MM.1S (cell line): Measurements from ENCODE around the gene TFEC.
A peak's percentile ranks its signal among the peaks of the same experiment; 100 is the strongest.

Experiments used
- DNase-seq: peaks from one replicate; pipeline ENCODE4 v3.0.0-alpha.2; 2015
- H2AFZ ChIP-seq: fragments of 300-600 bp; sonication (generic); 2 replicates; pipeline ENCODE4 v1.6.0; 2016; ENCODE audit warnings: antibody characterized with exemption, low read length
- H3F3A ChIP-seq: fragments of 300-600 bp; sonication (generic); 2 replicates; pipeline ENCODE4 v1.6.1; 2016; ENCODE audit warnings: mild to moderate bottlenecking, antibody characterized with exemption, low read length, moderate library complexity, mixed read lengths; ENCODE audit not compliant: insufficient read depth
- H3K27ac ChIP-seq: fragments of 300-600 bp; sonication (generic); 2 replicates; pipeline ENCODE4 v1.5.1; 2016; ENCODE audit warnings: mild to moderate bottlenecking, low read length
- H3K27me3 ChIP-seq: fragments of 300-600 bp; sonication (generic); replicated peaks from 2 replicates; pipeline ENCODE4 v1.6.0; 2016; ENCODE audit warnings: low read length; ENCODE audit not compliant: insufficient read depth
- H3K36me3 ChIP-seq: fragments of 300-600 bp; sonication (generic); replicated peaks from 2 replicates; pipeline ENCODE4 v1.6.1; 2016; ENCODE audit warnings: mild to moderate bottlenecking, low read length, mixed read lengths; ENCODE audit not compliant: insufficient read depth
- H3K4me1 ChIP-seq: fragments of 300-600 bp; sonication (generic); 2 replicates; pipeline ENCODE4 v1.6.1; 2016; ENCODE audit warnings: low read length, mixed read lengths
- H3K4me2 ChIP-seq: fragments of 300-600 bp; sonication (generic); 2 replicates; pipeline ENCODE4 v1.6.0; 2016; ENCODE audit warnings: low read depth, low read length
- H3K4me3 ChIP-seq: fragments of 300-600 bp; sonication (generic); 2 replicates; pipeline ENCODE4 v1.5.1; 2016; ENCODE audit warnings: low read length, mixed read lengths
- H3K79me2 ChIP-seq: fragments of 300-600 bp; sonication (generic); 2 replicates; pipeline ENCODE4 v1.6.1; 2016; ENCODE audit warnings: mixed run types, low read length, mixed read lengths
- H3K9ac ChIP-seq: fragments of 300-600 bp; sonication (generic); 2 replicates; pipeline ENCODE4 v1.6.1; 2016; ENCODE audit warnings: low read length, mixed read lengths
- H3K9me2 ChIP-seq: fragments of 300-600 bp; sonication (generic); replicated peaks from 2 replicates; pipeline ENCODE4 v1.6.1; 2016; ENCODE audit warnings: mild to moderate bottlenecking, low read length, mixed read lengths; ENCODE audit not compliant: insufficient read depth
- H3K9me3 ChIP-seq: fragments of 300-600 bp; sonication (generic); replicated peaks from 2 replicates; pipeline ENCODE4 v1.6.1; 2016; ENCODE audit warnings: mild to moderate bottlenecking, low read length, mixed read lengths; ENCODE audit not compliant: insufficient read depth
- H4K20me1 ChIP-seq: fragments of 300-600 bp; sonication (generic); 2 replicates; pipeline ENCODE4 v1.6.1; 2016; ENCODE audit warnings: mild to moderate bottlenecking, low read length, moderate library complexity, mixed read lengths; ENCODE audit not compliant: insufficient read depth
- EZH2 ChIP-seq: fragments of 300-600 bp; sonication (generic); optimal IDR thresholded peaks from 2 replicates; pipeline ENCODE3; 2017; ENCODE audit warnings: low read depth, mild to moderate bottlenecking, antibody characterized with exemption, low read length, mixed read lengths
- EZH2phosphoT487 ChIP-seq: fragments of 300-600 bp; sonication (generic); IDR thresholded peaks from 2 replicates; pipeline ENCODE4 v1.6.1; 2018; ENCODE audit warnings: antibody characterized with exemption, low read length
- TF ChIP-seq, protein P1 (sequence below): fragments of 300-600 bp; sonication (generic); IDR thresholded peaks from 2 replicates; pipeline ENCODE4 v1.5.1; 2016; ENCODE audit warnings: antibody characterized with exemption, low read length, mixed read lengths

TFEC gene

DNA sequence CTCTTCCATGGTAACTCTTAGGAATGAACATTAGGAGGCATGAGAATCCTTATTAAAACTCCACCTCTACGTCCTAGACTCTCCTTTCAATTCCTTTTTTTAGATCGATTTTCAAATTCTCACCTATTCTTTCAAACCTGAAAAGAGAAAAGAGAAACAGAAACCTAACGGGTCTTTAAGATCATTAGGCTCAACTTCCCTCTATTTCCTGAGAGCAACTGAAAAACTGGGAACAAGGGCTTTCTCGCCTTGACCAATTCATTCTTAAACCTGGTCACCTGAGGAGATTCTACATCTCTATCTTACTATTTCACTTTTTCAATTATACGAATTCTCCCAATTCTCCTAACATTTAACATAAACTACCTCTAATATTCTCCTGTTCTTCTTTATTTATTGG is 2.8 kb downstream of the TFEC start:
- Histone ChIP-seq H3K79me2 (no peaks in the 10 kb centered on the region), H3K4me1 (peaks cover 27% of the 10 kb centered on the region), H3F3A (peaks cover 11% of the 10 kb centered on the region), H3K9me3 (no peaks in the 10 kb centered on the region), H3K27ac (no peak overlapping the region), H3K9ac (no peak overlapping the region), H3K4me3 (peak overlapping the region; percentile 42; the same call in 1 of the 2 replicates), H3K9me2 (no peaks in the 10 kb centered on the region), H2AFZ (0 out of 2 replicates have a peak overlapping the region, but pooled peaks have one; percentile 11), H3K36me3 (no peaks in the 10 kb centered on the region), H4K20me1 (no peaks in the 10 kb centered on the region), H3K27me3 (no peaks in the 10 kb centered on the region), H3K4me2 (peak overlapping the region; percentile 65)
- DNase-seq = no peak
- TF ChIP-seq EZH2 = no peak
- TF ChIP-seq, protein P1, sequence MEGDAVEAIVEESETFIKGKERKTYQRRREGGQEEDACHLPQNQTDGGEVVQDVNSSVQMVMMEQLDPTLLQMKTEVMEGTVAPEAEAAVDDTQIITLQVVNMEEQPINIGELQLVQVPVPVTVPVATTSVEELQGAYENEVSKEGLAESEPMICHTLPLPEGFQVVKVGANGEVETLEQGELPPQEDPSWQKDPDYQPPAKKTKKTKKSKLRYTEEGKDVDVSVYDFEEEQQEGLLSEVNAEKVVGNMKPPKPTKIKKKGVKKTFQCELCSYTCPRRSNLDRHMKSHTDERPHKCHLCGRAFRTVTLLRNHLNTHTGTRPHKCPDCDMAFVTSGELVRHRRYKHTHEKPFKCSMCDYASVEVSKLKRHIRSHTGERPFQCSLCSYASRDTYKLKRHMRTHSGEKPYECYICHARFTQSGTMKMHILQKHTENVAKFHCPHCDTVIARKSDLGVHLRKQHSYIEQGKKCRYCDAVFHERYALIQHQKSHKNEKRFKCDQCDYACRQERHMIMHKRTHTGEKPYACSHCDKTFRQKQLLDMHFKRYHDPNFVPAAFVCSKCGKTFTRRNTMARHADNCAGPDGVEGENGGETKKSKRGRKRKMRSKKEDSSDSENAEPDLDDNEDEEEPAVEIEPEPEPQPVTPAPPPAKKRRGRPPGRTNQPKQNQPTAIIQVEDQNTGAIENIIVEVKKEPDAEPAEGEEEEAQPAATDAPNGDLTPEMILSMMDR = no peak
- no peak for TF ChIP-seq EZH2phosphoT487

DNA sequence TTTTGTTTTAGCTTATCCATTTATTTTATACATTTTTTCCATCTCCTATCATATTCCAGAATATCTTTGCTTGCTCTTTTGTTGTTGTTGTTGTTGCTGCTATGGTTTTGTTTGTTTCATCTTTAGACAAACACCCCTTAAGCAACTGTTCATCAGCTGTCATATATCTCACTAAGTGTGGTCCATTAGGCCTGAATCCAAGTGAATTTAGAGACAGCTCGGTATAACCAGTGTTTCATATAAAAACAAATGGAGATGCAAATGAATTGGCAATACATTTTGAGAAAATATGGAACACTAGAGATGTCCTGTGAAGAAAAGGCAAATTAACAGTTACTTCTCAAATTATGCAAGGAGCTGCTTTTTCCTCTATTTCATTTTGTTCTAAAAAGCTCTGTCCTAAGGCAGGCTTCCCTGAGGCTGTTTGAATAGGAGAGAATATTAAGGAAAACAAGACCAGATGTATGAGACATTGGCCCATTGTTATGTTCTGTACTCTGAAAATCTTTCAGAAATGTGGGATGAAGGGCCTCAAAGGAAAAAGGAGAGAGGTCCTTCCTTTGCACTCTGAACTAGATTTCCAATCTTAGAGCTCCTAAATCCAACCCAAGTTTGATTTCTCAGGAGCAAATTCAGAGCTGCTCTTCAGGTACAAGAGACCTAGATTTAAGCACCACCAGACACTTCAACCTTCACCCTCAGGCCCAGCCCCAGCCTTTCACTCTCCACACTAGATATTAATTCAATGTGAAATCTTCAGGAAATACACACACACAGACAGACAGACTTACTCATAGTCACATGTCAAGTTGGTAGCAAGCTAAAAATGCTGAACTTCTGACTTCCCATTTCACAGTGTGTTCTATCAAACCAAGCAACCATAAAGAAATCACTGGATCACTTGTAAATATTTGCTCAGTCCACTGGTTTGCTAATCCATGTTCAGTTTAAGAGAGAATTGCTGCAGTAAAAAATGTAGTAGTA is 5.4 kb downstream of the TFEC start:
- no peaks in the 10 kb centered on the region for H3K9me3 ChIP-seq
- peaks cover 14% of the 10 kb centered on the region for H3K4me1 ChIP-seq
- no peak overlapping the region for H3K9ac ChIP-seq
- no peak overlapping the region for H3K4me2 ChIP-seq
- no peaks in the 10 kb centered on the region for H3K27me3 ChIP-seq
- TF ChIP-seq, protein P1 = no peak
- TF ChIP-seq EZH2 (no peak), EZH2phosphoT487 (no peak)
- no peak for DNase-seq
- H3F3A ChIP-seq = peaks cover 8% of the 10 kb centered on the region
- no peak overlapping the region for H3K27ac ChIP-seq
- no peak overlapping the region for H2AFZ ChIP-seq
- no peaks in the 10 kb centered on the region for H3K36me3 ChIP-seq
- H3K4me3 ChIP-seq = no peak overlapping the region
- no peaks in the 10 kb centered on the region for H4K20me1 ChIP-seq
- no peaks in the 10 kb centered on the region for H3K9me2 ChIP-seq
- no peaks in the 10 kb centered on the region for H3K79me2 ChIP-seq

DNA sequence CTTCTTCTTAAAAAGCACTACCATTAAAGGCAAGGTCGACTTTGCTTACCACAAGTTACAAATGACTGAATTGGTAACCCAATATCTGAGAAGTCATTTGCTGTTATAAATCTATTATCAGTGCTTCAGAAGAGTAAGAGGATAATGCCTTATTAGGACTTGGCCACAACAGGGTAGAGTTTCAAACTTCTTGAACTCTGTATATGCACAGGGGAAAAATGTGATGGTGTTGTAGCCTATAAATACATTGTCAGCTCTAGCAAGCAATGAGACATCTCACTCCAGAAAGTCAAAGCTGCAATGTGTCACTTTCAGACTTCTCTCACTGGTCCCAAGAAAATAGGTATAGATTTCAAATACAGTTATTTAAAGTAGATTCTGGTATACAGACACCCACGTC is 9.3 kb downstream of the TFEC start:
- Histone ChIP-seq H3K4me2 (no peak overlapping the region), H3K79me2 (no peaks in the 10 kb centered on the region), H4K20me1 (no peaks in the 10 kb centered on the region), H3F3A (no peaks in the 10 kb centered on the region), H3K36me3 (no peaks in the 10 kb centered on the region), H3K9ac (no peak overlapping the region), H2AFZ (no peak overlapping the region), H3K9me2 (no peaks in the 10 kb centered on the region), H3K27ac (no peak overlapping the region), H3K27me3 (no peaks in the 10 kb centered on the region), H3K9me3 (no peaks in the 10 kb centered on the region), H3K4me3 (no peak overlapping the region), H3K4me1 (no peaks in the 10 kb centered on the region)
- DNase-seq = no peak
- TF ChIP-seq EZH2 = no peak
- no peak for TF ChIP-seq EZH2phosphoT487
- TF ChIP-seq, protein P1 = no peak
